GM12878 (cell line): Measurements from ENCODE around the gene STPG1. TPM values are rescaled to one million over a fixed set of nuclear protein-coding genes. Genes with fewer than 3 reads are reported as not detected.

Experiments
- ASH2L ChIP-seq: fragments of 300-600, 200-600 bp; sonication (generic); IDR thresholded peaks from 2 replicates; pipeline ENCODE4 v1.6.1; 2017; ENCODE audit warnings: low read depth, mild to moderate bottlenecking, borderline replicate concordance
- CUX1 ChIP-seq: IDR thresholded peaks from 2 replicates; pipeline ENCODE4 v1.6.1; 2012; ENCODE audit warnings: improper control_type of control experiment, low read depth, low read length; ENCODE audit not compliant: insufficient replicate concordance
- MAX ChIP-seq: IDR thresholded peaks from 2 replicates; pipeline ENCODE4 v1.6.1; 2012; ENCODE audit warnings: low read depth, low read length, improper control_type of control experiment
- PBX3 ChIP-seq: IDR thresholded peaks from 2 replicates; pipeline ENCODE4 v1.6.1; 2011; ENCODE audit warnings: mild to moderate bottlenecking, low read depth, low read length, moderate library complexity; ENCODE audit not compliant: insufficient replicate concordance
- RBBP5 ChIP-seq: fragments of 200-600 bp; sonication (generic); conservative IDR thresholded peaks from 2 replicates; pipeline ENCODE4 v1.6.1; 2016
- RFX5 ChIP-seq: IDR thresholded peaks from 2 replicates; pipeline ENCODE4 v1.6.1; 2011; ENCODE audit warnings: low read depth, low read length, improper control_type of control experiment
- STAT3 ChIP-seq: IDR thresholded peaks from 2 replicates; pipeline ENCODE4 v1.6.1; 2011; ENCODE audit warnings: low read depth, low read length, improper control_type of control experiment
- TCF12 ChIP-seq: IDR thresholded peaks from 2 replicates; pipeline ENCODE4 v1.6.1; 2011; ENCODE audit warnings: low read depth, mild to moderate bottlenecking, low read length
- ZNF217 ChIP-seq: fragments of 450-650 bp; IDR thresholded peaks from 2 replicates; pipeline ENCODE4 v1.6.1; 2017; ENCODE audit warnings: antibody characterized with exemption, mild to moderate bottlenecking
- polyA plus RNA-seq, 11 experiments: library from polyadenylated mRNA; depleted of rRNA in 4 of 11; unstranded in 6 of 11; stranded (reverse) in 5 of 11; fragments of >200 nt; fragmentation: Nextera tagmentation in 4 of 11; fragmentation: Illumina TruSeq in 1 of 11; extraction: Ambion mirVana in 4 of 11; extraction: Trizol in 1 of 11; gene quantifications; 1 replicate in 1 of 11; 2 replicates in 10 of 11; pipeline versions ENCODE4 v1.2.1 to v1.2.3, GENCODE V29; 2011 to 2016; ENCODE audit warnings: inconsistent platforms in 2 of 11, missing spikeins in 2 of 11, low read depth in 1 of 11
- total RNA-seq, 4 experiments: library from RNA; depleted of rRNA in 3 of 4; stranded (reverse); fragments of >200 nt in 3 of 4; fragmentation: Illumina TruSeq in 1 of 4; extraction: Trizol in 1 of 4; gene quantifications; 2 replicates each; pipeline versions ENCODE4 v1.2.1 to v1.2.3, GENCODE V29; 2013 to 2021

The STPG1 gene
- total and polyA plus RNA-seq, 10 of the 15 experiments (the other 5 are each of a cell fraction or from before 2014, with no cell fraction given) = 0.22 to 2.6 (median 0.73) TPM

GRCh38 chr1:24317081-24317480, 96.5 kb downstream of the STPG1 start (continued):
- TF ChIP-seq CUX1 (no peak), PBX3 (no peak), STAT3 (no peak), RBBP5 (no peak), MAX (no peak), ASH2L (no peak), RFX5 (no peak), TCF12 (no peak), ZNF217 (no peak)
